Naive B cell (primary cell): ENCODE measurements around the gene HSD17B2. TPM values are rescaled to one million over a fixed set of nuclear protein-coding genes. Genes with fewer than 3 reads are reported as not detected.
A peak's percentile ranks its signal among the peaks of the same experiment; 100 is the strongest.
"Not testable (repeated sequence)": the region's sequence is repeated elsewhere in the genome, so short reads cannot be mapped to it uniquely, and the experiment has no call there.

Source experiments
- ATAC-seq, 2 donors: fragments of 150-1000 bp; cut with Tn5 transposase; 2 replicates each; pipeline ENCODE4 v1.10.0; 2021; ENCODE audit warnings: low read depth in 2 of 2, mild to moderate bottlenecking in 2 of 2, moderate library complexity in 2 of 2
- DNase-seq: peaks from one replicate; pipeline ENCODE4 v3.0.0; 2022
- H3K27ac Mint-ChIP-seq, 6 donors: one replicate each; pipeline ENCODE4 v1.8.0; 2020 to 2022; ENCODE audit warnings: mild to moderate bottlenecking in 6 of 6, mixed read lengths in 6 of 6, moderate library complexity in 5 of 6, inconsistent platforms in 2 of 6
- H3K27me3 Mint-ChIP-seq, 3 donors: one replicate each; pipeline ENCODE4 v1.8.0; 2021 to 2022; ENCODE audit warnings: mixed read lengths in 3 of 3, mild to moderate bottlenecking in 1 of 3
- H3K36me3 Mint-ChIP-seq, 2 donors: one replicate each; pipeline ENCODE4 v1.8.0; 2020 to 2022; ENCODE audit warnings: mixed read lengths in 2 of 2, inconsistent platforms in 1 of 2, mild to moderate bottlenecking in 1 of 2
- H3K4me1 Mint-ChIP-seq, 3 donors: one replicate each; pipeline ENCODE4 v1.8.0; 2020 to 2022; ENCODE audit warnings: mixed read lengths in 3 of 3, inconsistent platforms in 1 of 3, mild to moderate bottlenecking in 1 of 3, moderate library complexity in 1 of 3
- H3K4me3 Mint-ChIP-seq, 8 donors: one replicate each; pipeline ENCODE4 v1.8.0; 2020 to 2022; ENCODE audit warnings: mild to moderate bottlenecking in 8 of 8, mixed read lengths in 8 of 8, moderate library complexity in 8 of 8, inconsistent platforms in 2 of 8
- H3K9me3 Mint-ChIP-seq, 7 donors: one replicate each; pipeline ENCODE4 v1.8.0; 2020 to 2022; ENCODE audit warnings: mixed read lengths in 7 of 7, mild to moderate bottlenecking in 5 of 7, inconsistent platforms in 2 of 7, moderate library complexity in 1 of 7
- polyA plus RNA-seq, 6 donors: library from polyadenylated mRNA; unstranded; fragments of 300-500 nt; fragmentation: Illumina TruSeq; gene quantifications; one replicate each; pipeline ENCODE4 v1.2.3, GENCODE V29; 2021; ENCODE audit warnings: low read depth in 6 of 6

HSD17B2 gene
- polyA plus RNA-seq, 6 donors from 2014 or later, result not detected

DNA sequence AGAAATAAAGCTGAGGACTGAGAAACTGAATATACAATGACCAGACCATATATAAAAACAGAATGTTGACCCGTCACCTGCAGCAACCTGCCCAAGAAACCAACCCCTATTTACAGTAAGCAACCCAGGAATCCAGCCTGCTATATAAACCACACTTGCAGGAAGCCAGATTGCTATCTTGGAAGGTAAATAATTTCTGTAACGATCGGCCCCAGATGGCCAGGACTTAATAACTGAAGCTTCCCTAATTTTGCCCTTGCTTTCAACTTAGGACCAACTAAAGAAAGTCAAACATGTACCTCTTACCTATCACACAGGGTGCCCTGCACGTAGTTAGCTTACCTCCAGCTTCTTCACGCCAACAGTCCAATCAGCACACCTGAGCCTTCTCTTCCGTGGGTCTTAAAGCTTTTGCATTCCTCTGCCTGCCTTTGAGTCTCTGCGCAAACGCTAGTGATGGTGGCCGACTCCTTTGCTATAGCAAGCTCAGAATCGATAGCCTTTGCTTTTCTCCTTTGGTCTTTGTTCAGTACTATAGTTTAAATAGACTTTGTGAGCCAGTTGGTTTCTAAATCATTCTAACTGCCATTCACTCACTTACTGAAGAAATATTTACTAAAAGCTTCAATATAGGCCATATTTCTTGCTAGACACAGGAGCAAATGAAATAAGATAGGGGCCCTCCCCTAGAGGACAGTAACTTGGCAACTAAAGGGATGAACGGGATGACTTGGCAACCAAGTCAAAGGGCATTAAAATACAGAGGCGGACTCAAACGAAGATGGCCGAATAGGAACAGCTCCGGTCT, 103.6 kb downstream of the HSD17B2 start:
- ATAC-seq (no peak), DNase-seq (no peak)
- Mint-ChIP-seq H3K27ac (peak overlapping the region in 3 of 6 donors; percentile 31 to 52 (median 47)), H3K4me3 (peak overlapping the region in 5 of 8 donors; percentile 5 to 85 (median 67)), H3K27me3 (no peaks in the 10 kb centered on the region), H3K9me3 (peaks cover 0 to 3% (median 0%) of the 10 kb centered on the region in 7 donors), H3K36me3 (peaks cover 0 to 16% of the 10 kb centered on the region in 2 donors), H3K4me1 (no peaks in the 10 kb centered on the region)

GRCh38 chr16:82139286-82139571, 104.2 kb downstream of the HSD17B2 start:
- not testable (repeated sequence) for H3K4me1 Mint-ChIP-seq, H3K9me3 Mint-ChIP-seq, ATAC-seq, DNase-seq, H3K27me3 Mint-ChIP-seq
- Mint-ChIP-seq H3K4me3 (peak overlapping the region in 5 of 8 donors; percentile 5 to 85 (median 67)), H3K36me3 (peaks cover 0 to 16% of the 10 kb centered on the region in 2 donors), H3K27ac (peak overlapping the region in 3 of 6 donors; percentile 5 to 52 (median 31))

- ATAC-seq, result no peak
- Mint-ChIP-seq H3K27me3 (no peaks in the 10 kb centered on the region), H3K4me3 (no peak overlapping the region), H3K36me3 (peaks cover 0 to 9% of the 10 kb centered on the region in 2 donors), H3K4me1 (no peaks in the 10 kb centered on the region), H3K27ac (peak overlapping the region in 1 of 6 donors; percentile 54), H3K9me3 (no peaks in the 10 kb centered on the region)
- no peak for DNase-seq
Measured at GRCh38 chr16:82146556-82146955, 111.5 kb downstream of the HSD17B2 start.

DNA sequence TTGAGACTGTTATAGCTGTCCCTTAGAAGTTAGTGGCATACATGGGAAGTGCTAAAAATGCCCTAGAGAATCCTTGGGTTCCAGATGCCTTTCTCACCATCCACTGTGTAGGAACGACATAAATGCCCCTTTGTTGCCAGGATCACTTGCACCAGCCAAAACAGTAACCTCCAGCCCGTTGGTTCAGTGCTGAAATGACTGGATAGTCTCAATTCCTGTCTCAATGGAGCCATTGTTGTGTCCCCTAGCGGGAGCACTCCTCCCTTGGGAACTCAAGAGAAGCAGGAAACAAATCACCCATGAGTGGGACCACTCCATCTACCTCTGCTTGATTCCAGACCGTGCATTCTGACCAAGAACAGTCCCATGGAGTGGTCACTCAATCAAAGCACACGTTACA, 111.9 kb downstream of the HSD17B2 start:
- Mint-ChIP-seq H3K4me3 (no peak overlapping the region), H3K27ac (peak overlapping the region in 1 of 6 donors; percentile 54), H3K4me1 (no peaks in the 10 kb centered on the region), H3K36me3 (peaks cover 0 to 9% of the 10 kb centered on the region in 2 donors), H3K9me3 (no peaks in the 10 kb centered on the region), H3K27me3 (no peaks in the 10 kb centered on the region)
- no peak for DNase-seq
- no peak for ATAC-seq

- H3K4me1 Mint-ChIP-seq, result no peaks in the 10 kb centered on the region
- no peak overlapping the region for H3K27ac Mint-ChIP-seq
- no peaks in the 10 kb centered on the region for H3K27me3 Mint-ChIP-seq
- H3K4me3 Mint-ChIP-seq, result no peak overlapping the region
- no peaks in the 10 kb centered on the region for H3K9me3 Mint-ChIP-seq
- H3K36me3 Mint-ChIP-seq, result peaks cover 0 to 9% of the 10 kb centered on the region in 2 donors
- no peak for DNase-seq
- ATAC-seq, result no peak
Measured at GRCh38 chr16:82147546-82147945, 112.5 kb downstream of the HSD17B2 start.

Other genes starting within 250 kb of the HSD17B2 start
- 1 to 10 TPM in 2 of 6 donors, under 1 TPM in 3, not detected in 1; 0.68 to 1.8 (median 1.00) TPM for gene SDR42E1, start 23.8 kb upstream of the HSD17B2 start, polyA plus RNA-seq
- gene MPHOSPH6, start 135.0 kb downstream of the HSD17B2 start, polyA plus RNA-seq, result 10 to 100 TPM; 10.7 to 37.3 (median 14.4) TPM